Spleen (tissue), 11 donors: ENCODE data around the gene ASB17. TPM values are rescaled to one million over a fixed set of nuclear protein-coding genes. Genes with fewer than 3 reads are reported as not detected.
A peak's percentile ranks its signal among the peaks of the same experiment; 100 is the strongest.
"Not testable (repeated sequence)": the region's sequence is repeated elsewhere in the genome, so short reads cannot be mapped to it uniquely, and the experiment has no call there.

ENCODE experiments used
- DNase-seq: peaks from one replicate; pipeline ENCODE4 v3.0.0-alpha.2; 2020
- H3K27ac ChIP-seq, 8 donors: fragments of 200-600 bp; sonication (generic) in 7 of 8; 1 replicate in 4 of 8; 2 replicates in 4 of 8; pipeline versions ENCODE4 v1.5.0 to v1.8.0; 2016 to 2021; ENCODE audit warnings: inconsistent platforms in 4 of 8, mild to moderate bottlenecking in 4 of 8, moderate library complexity in 1 of 8
- H3K27me3 ChIP-seq, 7 donors: fragments of 200-600 bp; sonication (generic) in 6 of 7; replicated peaks in 1 of 7; 1 replicate in 4 of 7; 2 replicates in 3 of 7; pipeline versions ENCODE4 v1.5.0 to v1.8.0; 2016 to 2021; ENCODE audit warnings: inconsistent platforms in 3 of 7, mild to moderate bottlenecking in 1 of 7
- H3K36me3 ChIP-seq, 6 donors: fragments of 200-600 bp; sonication (generic) in 5 of 6; 1 replicate in 4 of 6; 2 replicates in 2 of 6; pipeline versions ENCODE4 v1.5.0 to v1.8.0; 2016 to 2021; ENCODE audit warnings: inconsistent platforms in 2 of 6
- H3K4me1 ChIP-seq, 6 donors: fragments of 200-600 bp; sonication (generic) in 5 of 6; 1 replicate in 3 of 6; 2 replicates in 3 of 6; pipeline versions ENCODE4 v1.5.0 to v1.8.0; 2016 to 2021; ENCODE audit warnings: inconsistent platforms in 3 of 6
- H3K4me3 ChIP-seq, 8 donors: fragments of 200-600 bp; sonication (generic) in 7 of 8; 1 replicate in 4 of 8; 2 replicates in 4 of 8; pipeline versions ENCODE4 v1.5.0 to v1.8.0; 2016 to 2021; ENCODE audit warnings: inconsistent platforms in 4 of 8, mild to moderate bottlenecking in 4 of 8, moderate library complexity in 2 of 8
- H3K9me3 ChIP-seq, 8 donors: fragments of 200-600 bp; sonication (generic) in 7 of 8; 1 replicate in 4 of 8; 2 replicates in 4 of 8; pipeline versions ENCODE4 v1.5.0 to v1.8.0; 2016 to 2021; ENCODE audit warnings: inconsistent platforms in 4 of 8
- POLR2A ChIP-seq, 3 donors: fragments of 450-650 bp; IDR thresholded peaks; one replicate each; pipeline ENCODE4 v1.5.1; 2017; ENCODE audit warnings: antibody characterized with exemption in 3 of 3, mild to moderate bottlenecking in 1 of 3
- POLR2AphosphoS5 ChIP-seq, 3 donors: sonication (generic); formaldehyde crosslinking; IDR thresholded peaks; one replicate each; pipeline ENCODE4 v1.5.1; 2017; ENCODE audit warnings: antibody characterized with exemption in 3 of 3
- WGBS, 5 donors: extraction: QIAGEN DNeasy Blood & Tissue Kit in 3 of 5; methylation state at CpG; one replicate each; pipeline versions ENCODE4 v1.1.5 to v1.1.7; 2013 to 2018; 5-methylcytosine and 5-hydroxymethylcytosine counted together
- intact Hi-C: fragments of 100-400 bp; cut with DNase I; formaldehyde crosslinking; loops from one replicate; pipeline ENCODE4 v1.15.0; 2023; ENCODE audit warnings: low total_unique reads
- polyA plus RNA-seq, 3 donors: library from polyadenylated mRNA; stranded (reverse); fragments of 200-250 nt; gene quantifications; one replicate each; pipeline ENCODE4 v1.2.1, GENCODE V29; 2013
- total RNA-seq, 7 donors: library from RNA; depleted of rRNA in 3 of 7; stranded (reverse); fragments of >200 nt in 3 of 7; fragmentation: NEBNext Ultra II Directional in 4 of 7; extraction: Animal tissue kit (Norgen Biotek cat#: 25700) in 4 of 7; gene quantifications; one replicate each; pipeline versions ENCODE4 v1.1.0 to v1.2.1, GENCODE V29; 2016 to 2021
- TF ChIP-seq, protein P1 (sequence below), 11 experiments: fragments of 200-600 bp in 7 of 11; fragments of 450-650 bp in 4 of 11; sonication (generic) in 4 of 11; IDR thresholded peaks in 8 of 11; conservative IDR thresholded peaks in 3 of 11; 1 replicate in 7 of 11; 2 replicates in 4 of 11; pipeline versions ENCODE4 v1.4.0 to v1.8.0; 2016 to 2021; ENCODE audit warnings: antibody characterized with exemption in 11 of 11, inconsistent platforms in 4 of 11, mild to moderate bottlenecking in 1 of 11
- donor health status: healthy with polysubstance abuse.
- donor health status: DM: no; HTN: no; CAD: no; lungs with moderate emphysema.
- donor health status: DM: no; HTN: no; CAD: no.
- donor health status: Bipolar disorder and iron deficiency.
- donor health status: healthy.
- donor health status: DM: no; HTN: no; CAD: no.
- donor health status: DM: yes; HTN: yes; CAD: no.

The ASB17 gene
- total and polyA plus RNA-seq, 10 donors = 0.32 TPM; not detected in 9

DNA sequence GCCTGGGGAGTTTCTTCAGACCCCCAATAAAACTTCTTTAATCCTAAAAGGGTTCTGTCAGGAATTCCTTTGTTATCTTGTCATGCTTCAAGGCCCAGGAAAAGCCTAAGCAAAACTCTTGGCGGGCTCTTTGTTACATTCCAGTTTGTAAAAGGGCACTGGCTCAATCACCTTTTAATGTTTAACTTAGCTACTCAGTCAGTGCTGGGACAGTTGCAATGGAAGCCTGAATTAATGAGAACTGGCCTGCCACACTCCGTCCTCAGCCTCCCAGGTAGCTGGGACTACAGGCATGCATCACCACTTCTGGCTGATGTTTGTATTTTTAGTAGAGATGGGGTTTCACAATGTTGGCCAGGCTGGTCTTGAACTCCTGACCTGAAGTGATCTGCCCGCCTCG, 21.3 kb upstream of the ASB17 start:
- WGBS, 5 donors = 90 to 98% (median 95%) methylated on average over 4 of the region's 4 CpGs
- TF ChIP-seq POLR2A (IDR thresholded peaks at IDR 0.05) (no peak), POLR2AphosphoS5 (IDR thresholded peaks at IDR 0.05) (no peak)
- TF ChIP-seq, protein P1, sequence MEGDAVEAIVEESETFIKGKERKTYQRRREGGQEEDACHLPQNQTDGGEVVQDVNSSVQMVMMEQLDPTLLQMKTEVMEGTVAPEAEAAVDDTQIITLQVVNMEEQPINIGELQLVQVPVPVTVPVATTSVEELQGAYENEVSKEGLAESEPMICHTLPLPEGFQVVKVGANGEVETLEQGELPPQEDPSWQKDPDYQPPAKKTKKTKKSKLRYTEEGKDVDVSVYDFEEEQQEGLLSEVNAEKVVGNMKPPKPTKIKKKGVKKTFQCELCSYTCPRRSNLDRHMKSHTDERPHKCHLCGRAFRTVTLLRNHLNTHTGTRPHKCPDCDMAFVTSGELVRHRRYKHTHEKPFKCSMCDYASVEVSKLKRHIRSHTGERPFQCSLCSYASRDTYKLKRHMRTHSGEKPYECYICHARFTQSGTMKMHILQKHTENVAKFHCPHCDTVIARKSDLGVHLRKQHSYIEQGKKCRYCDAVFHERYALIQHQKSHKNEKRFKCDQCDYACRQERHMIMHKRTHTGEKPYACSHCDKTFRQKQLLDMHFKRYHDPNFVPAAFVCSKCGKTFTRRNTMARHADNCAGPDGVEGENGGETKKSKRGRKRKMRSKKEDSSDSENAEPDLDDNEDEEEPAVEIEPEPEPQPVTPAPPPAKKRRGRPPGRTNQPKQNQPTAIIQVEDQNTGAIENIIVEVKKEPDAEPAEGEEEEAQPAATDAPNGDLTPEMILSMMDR (IDR thresholded peaks at IDR 0.05 in 8 of 11, conservative IDR thresholded peaks at IDR 0.05 in 3 of 11) = no peak
- Histone ChIP-seq H3K4me1 (no peaks in the 10 kb centered on the region), H3K9me3 (no peaks in the 10 kb centered on the region), H3K27ac (no peak overlapping the region), H3K27me3 (no peaks in the 10 kb centered on the region), H3K4me3 (no peak overlapping the region), H3K36me3 (no peaks in the 10 kb centered on the region)
- DNase-seq = no peak
- intact Hi-C loops = no loop called here

DNA sequence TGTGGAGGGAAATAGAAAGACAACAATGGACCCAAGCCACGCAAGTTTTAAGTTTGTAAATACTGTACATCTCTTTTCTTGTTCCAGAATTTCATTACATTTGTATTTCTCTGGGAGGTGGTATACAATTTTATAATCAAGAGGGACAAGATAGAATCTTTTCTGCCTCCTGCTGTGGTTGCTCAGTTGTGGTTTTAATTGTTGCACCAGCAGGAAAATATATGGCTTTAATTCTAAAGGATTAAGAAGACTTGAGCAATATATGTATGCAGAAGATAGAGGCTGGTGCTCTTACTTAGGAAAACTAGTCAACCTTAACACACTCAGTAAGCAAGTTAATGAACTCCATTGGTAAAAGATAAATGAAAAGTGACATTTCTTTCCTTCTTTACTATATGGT, 19.8 kb upstream of the ASB17 start:
- intact Hi-C loops = no loop called here
- H3K4me3 ChIP-seq = no peak overlapping the region
- 71 to 97% (median 75%) methylated on average over 1 of the region's 1 CpG for WGBS, 5 donors
- no peak overlapping the region for H3K27ac ChIP-seq
- no peak for TF ChIP-seq POLR2A (IDR thresholded peaks at IDR 0.05)
- TF ChIP-seq POLR2AphosphoS5 (IDR thresholded peaks at IDR 0.05) = no peak
- TF ChIP-seq, protein P1 (IDR thresholded peaks at IDR 0.05 in 8 of 11, conservative IDR thresholded peaks at IDR 0.05 in 3 of 11) = no peak
- H3K9me3 ChIP-seq = no peaks in the 10 kb centered on the region
- no peak for DNase-seq
- H3K4me1 ChIP-seq = no peaks in the 10 kb centered on the region
- no peaks in the 10 kb centered on the region for H3K27me3 ChIP-seq
- H3K36me3 ChIP-seq = no peaks in the 10 kb centered on the region

DNA sequence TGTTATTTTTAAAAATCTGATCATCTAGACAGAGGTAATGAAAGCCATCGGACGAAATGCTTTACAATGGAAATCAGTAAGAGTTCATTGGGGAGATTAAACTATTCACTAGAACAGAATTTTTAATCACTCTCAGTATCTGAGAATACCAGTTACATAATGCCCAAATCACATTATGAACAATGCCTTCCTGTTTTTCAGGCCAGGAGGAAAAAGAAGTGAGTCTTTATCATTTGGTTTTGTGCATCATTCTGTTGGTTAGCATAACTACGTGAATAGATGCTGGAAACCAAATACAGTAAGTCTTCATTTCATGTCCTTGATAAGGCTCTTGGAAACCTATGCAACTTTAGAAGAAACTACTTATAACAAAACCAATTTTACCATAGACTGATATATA, 18.0 kb upstream of the ASB17 start:
- no peak for DNase-seq
- Histone ChIP-seq H3K27ac (no peak overlapping the region), H3K4me1 (no peaks in the 10 kb centered on the region), H3K4me3 (no peak overlapping the region), H3K27me3 (no peaks in the 10 kb centered on the region), H3K9me3 (peaks cover 0 to 15% (median 7%) of the 10 kb centered on the region in 8 donors), H3K36me3 (no peaks in the 10 kb centered on the region)
- WGBS, 5 donors = 82 to 96% (median 86%) methylated on average over 3 of the region's 3 CpGs
- TF ChIP-seq POLR2A (IDR thresholded peaks at IDR 0.05) (no peak), POLR2AphosphoS5 (IDR thresholded peaks at IDR 0.05) (no peak)
- TF ChIP-seq, protein P1 (IDR thresholded peaks at IDR 0.05 in 8 of 11, conservative IDR thresholded peaks at IDR 0.05 in 3 of 11) = no peak
- intact Hi-C loops = no loop called here

DNA sequence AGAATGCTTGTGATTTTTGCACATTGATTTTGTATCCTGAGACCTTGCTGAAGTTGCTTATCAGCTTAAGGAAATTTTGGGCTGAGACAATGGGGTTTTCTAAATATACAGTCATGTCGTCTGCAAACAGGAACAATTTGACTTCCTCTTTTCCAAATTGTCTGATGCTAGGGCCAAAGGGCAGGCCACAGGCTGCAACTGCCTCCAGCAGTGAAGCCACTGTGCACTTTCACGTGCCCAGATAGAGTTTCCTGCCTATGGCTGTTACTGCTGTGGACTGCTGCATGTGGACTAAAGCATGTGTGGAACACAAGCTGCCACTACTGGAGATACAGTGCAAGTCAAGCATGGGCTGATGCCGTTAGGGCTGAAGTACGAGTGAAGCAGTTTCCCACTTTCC, 10.8 kb upstream of the ASB17 start:
- H3K4me1 ChIP-seq, H3K36me3 ChIP-seq, intact Hi-C loops, H3K27me3 ChIP-seq, H3K4me3 ChIP-seq: not testable (repeated sequence)
- DNase-seq = peak; percentile 62
- WGBS, 5 donors = 37 to 48% (median 44%) methylated on average over 4 of the region's 4 CpGs
- peak in 2 of 3 donors; percentile 61 to 62 for TF ChIP-seq POLR2AphosphoS5 (IDR thresholded peaks at IDR 0.05)
- Histone ChIP-seq H3K9me3 (peaks cover 0 to 30% (median 19%) of the 10 kb centered on the region in 8 donors), H3K27ac (peak overlapping the region in 1 of 8 donors; percentile 16)

DNA sequence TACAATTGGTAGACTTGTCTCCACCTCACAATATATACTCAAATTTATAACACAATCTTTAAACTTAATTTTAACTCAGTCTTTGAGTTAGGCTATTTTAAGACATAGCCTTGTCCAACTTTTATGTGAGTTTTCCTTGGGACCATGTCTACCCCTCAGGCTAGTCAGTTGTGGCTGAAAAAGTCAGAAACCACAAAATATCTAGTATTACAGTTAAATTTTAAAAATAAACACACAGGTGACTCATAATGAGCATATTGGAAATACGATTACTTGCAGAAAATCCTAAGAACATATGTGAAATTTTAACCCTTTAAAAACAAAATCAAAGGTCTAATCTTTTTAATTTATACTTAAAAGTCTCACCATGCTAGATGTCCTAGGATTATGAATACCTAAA, 4.8 kb upstream of the ASB17 start:
- WGBS, 5 donors = 25 to 34% (median 31%) methylated on average over 1 of the region's 1 CpG
- intact Hi-C loops = no loop called here
- DNase-seq = no peak

More for the DNA sequence above, 4.8 kb upstream of the ASB17 start:
- Histone ChIP-seq H3K27me3 (peaks cover 0 to 2% (median 0%) of the 10 kb centered on the region in 7 donors), H3K27ac (no peak overlapping the region), H3K9me3 (peaks cover 0 to 10% (median 3%) of the 10 kb centered on the region in 8 donors), H3K4me1 (no peaks in the 10 kb centered on the region), H3K36me3 (no peaks in the 10 kb centered on the region), H3K4me3 (no peak overlapping the region)
- no peak for TF ChIP-seq POLR2A (IDR thresholded peaks at IDR 0.05)
- no peak for TF ChIP-seq POLR2AphosphoS5 (IDR thresholded peaks at IDR 0.05)
- TF ChIP-seq, protein P1 (IDR thresholded peaks at IDR 0.05 in 8 of 11, conservative IDR thresholded peaks at IDR 0.05 in 3 of 11) = no peak
